ENCODE measurements around the gene RPA3.

The RPA3 gene

DNA sequence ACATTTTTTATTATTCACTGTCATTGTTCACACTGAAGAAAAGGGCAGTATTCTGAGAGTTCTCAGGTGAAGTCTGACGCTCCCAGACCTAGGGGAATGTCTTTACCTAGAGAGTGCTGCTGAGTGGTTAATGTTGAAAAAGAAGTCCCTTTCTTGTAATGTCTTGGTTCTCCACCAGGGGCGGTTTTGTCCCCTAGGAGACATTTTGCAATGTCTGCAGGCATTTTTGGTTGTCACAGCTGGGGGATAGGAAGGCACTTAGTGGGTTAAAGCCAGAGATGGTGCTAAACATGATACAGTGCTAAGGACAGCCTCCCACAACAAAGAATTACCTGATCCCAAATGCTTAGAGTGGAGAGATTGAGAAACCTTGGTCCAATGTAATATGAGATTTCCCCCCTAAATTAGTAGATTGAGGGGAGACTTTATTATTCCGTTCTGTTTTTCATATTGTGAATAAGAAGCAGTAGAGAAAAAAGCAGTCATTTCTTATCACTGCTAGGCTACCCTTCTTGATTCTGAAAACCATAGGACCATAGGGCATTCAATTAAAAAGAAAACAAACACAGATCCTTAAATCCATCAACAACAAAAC, 64.7 kb downstream of the RPA3 start:
- no peak for DNase-seq (ENCODE audit: low read depth in 2 of 2)

DNA sequence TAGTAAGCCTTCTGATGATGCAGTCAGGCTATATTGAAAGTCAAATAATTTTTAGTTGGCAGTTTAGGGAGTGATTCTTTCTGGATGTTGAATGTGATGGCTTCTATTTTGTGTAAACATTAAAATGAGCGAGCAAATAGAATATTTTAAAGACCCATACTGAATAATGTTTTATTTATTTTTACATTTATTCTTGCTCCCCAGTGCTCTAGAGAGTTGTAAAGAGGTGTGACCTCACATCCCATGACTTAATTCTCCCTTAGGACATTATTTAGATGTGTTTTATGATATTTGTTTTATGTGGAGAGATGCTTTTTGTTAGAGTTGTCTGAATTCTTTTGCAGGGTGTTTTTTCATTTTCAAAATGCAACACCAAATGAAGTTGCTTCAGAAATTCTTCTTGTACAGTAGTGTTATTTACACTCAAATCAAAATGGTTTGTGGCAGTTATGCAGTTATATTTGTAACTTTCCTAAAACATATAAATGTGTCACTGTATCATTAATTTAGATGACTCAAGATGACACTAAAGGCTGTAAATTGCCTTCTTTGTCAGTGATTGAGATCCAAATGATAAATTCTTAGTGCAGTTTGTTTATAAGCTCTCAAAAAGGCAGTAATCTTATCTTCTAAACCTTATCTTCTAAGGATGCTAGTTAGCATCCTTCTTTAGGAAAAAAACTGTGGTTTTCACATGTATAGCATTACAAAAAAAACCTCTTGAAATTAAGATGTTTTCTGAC, 65.4 kb downstream of the RPA3 start:
- DNase-seq (ENCODE audit: low read depth in 2 of 2): no peak

DNA sequence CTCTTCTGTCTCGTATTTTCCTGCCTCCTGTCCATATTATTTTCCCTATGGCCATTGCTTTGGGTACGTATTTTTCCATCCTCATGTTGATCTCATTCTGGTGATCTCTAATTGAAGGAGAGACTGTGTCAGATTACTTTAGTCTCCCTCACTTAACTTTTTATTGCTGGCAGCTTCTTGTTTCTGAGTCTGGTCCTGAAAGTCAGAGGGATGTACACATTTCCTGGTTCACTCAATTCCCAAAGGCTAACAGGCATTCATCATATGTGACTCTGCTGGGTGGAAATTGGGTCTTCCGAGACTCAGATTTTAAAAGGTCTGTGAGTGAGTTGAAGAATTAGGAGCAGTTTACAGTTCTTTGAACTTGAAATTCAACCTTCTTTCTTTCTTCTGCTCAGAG, 66.9 kb downstream of the RPA3 start:
- DNase-seq (ENCODE audit: low read depth in 2 of 2): no peak

DNA sequence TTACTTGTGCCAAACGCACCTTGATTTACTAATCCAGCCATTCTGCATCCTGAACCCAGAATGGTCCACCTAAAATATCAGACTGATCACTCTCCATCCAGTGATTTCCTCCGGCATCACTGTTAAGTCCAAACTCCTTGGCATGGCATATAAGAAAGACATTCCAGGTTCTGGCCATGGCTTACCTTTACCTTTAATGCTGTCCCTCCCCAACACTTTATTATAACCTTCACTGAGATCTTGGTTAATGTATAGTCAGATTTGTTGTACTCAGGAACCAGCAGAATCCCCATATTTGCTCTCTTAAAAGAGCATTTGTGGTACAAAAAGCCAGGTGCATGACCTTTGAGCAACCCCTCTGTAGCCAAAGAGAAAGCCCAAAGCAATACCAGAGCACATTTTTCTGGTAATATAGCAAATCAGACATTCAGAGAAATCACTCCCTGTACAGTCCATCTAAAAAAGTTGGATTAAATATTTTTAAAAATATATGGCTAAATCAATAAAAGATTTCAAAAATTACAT, 67.7 kb downstream of the RPA3 start:
- no peak for DNase-seq (ENCODE audit: low read depth in 2 of 2)

DNA sequence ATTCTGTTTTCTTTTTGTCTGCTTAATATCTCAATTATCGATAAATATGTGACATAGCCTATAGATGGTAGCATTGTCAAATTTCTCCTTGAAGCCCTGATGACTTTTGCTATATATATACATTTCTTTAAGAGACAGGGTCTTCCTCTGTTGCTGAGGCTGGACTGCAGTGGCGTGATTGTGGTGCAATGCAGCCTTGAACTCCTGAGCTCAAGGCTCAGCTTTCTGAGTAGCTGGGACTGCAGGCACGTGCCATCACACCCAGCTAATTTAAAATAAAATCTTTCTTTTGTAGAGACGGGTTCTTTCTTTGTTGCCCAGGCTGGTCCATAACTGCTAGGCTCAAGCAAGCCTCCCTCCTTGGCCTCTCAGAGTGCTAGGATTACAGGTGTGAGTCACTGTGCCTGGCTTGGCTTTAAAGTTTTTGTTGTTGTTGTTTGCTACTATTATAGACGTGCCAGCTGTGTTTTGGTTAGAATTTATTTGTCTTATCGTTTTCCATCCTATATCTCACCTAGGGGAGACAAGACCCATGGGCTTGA, 70.8 kb downstream of the RPA3 start:
- DNase-seq (ENCODE audit: low read depth in 2 of 2): no peak

DNA sequence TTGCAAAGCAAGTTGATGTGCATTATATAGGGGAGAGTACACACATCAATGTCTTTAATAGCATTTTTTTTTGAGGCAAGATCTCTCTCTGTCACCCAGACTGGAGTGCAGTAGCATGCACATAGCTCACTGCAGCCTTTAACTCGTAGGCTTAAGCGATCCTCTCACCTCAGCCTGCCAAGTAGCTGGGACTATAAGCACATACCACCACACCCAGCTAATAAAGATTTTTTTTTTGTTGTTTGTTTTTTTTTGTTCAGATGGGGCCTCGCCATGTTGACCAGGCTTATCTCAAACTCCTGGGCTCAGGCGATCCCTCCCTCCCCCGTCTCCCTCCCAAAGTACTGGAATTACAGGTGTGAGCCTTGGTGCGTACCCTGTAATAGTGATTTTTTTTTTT, 76.3 kb downstream of the RPA3 start:
- DNase-seq (ENCODE audit: low read depth in 2 of 2): no peak

DNA sequence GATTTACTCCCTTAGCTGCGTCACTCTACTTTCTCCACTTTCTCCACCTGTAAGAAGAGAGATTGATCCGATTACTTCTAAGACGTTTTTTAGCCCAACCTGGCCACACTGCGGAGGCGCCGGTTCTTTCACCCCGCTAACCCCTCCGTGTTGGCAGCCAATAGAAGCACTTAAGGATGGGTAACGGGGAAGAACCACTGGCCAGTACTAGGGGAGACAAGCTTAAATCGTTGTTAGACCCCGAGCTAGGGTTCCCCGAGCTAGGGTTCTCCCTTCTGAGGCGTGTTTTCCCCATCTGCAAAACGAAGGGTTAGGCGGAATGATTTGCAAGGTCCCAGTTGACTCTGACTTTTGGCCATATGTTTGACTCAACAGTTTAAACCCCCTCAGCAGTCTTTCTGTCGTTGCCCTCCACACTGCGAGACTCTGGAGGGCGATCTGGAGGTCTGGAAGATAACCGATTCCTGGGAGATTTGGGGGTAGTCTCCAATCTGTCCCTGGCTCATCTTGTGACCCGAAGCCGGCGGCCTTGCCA, 77.2 kb downstream of the RPA3 start:
- no peak for DNase-seq (ENCODE audit: low read depth in 2 of 2)

DNA sequence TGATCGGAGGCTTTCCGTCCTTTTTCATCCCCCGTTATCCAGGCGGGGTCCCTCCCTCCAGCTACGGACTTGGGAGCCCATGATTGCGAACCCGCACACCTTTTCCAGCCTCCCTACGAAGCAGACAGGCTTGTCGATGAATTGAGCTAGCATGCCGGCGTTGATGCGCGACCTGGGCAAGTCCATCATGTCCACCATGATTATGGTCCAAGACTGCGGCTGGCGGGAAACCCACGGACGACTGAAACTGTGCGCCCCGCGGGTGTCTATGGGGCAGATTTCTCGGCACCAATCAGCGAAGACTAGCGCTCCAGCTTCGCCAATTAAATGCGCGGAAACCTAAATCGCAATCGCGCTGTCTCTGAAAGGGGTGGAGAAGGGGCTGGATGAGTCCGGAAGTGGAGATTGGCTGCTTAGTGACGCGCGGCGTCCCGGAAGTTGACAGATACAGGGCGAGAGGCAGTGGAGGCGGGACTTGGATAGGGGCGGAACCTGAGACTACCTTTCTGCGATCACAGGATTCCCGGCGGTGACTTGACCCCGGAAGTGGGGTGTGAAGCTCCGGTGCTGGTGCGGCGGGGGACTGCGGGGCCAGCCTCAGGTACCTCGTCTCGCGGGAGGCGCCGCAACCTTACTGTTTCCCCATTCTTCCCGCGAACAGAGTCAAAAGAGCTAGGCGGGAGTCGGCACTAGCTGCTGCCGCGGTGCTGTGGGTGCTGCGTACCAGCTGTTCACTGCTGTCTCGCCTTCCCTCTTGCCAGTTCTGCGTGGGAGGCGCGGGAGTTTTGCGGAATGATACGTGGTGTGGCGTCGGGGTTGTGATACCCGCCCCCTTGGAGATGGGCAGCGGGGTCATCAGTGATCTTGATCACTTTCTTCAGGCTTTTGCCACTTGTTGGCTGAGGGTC, 77.9 kb downstream of the RPA3 start, which contains the start of gene UMAD1:
Gene UMAD1 (plus strand): TSS at position 532 of the 908 bp plus-strand sequence. CDS start 32,620 bp downstream, outside the sequence.
- peak; percentile 89 to 96 for DNase-seq (ENCODE audit: low read depth in 2 of 2)

DNA sequence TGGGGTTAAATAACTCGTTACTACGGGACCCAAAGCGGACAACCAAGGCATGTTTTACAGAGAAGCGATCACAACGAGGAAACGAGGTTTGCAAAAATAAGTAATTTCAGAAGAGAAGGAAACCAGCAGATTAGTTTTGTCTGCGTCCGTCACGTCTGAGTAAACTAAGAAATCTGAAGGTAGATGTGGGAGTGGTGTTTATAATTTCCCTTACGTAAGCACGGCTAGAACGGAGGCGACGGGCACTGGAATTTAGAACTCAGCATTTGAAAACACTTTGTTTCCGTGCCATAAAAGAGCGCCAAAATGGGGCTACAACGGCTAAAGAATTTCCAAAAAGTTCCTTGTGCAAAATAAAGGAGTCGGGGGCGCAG, 78.6 kb downstream of the RPA3 start:
- peak in 1 of 2 donors; percentile 28 for DNase-seq (ENCODE audit: low read depth in 2 of 2)

DNA sequence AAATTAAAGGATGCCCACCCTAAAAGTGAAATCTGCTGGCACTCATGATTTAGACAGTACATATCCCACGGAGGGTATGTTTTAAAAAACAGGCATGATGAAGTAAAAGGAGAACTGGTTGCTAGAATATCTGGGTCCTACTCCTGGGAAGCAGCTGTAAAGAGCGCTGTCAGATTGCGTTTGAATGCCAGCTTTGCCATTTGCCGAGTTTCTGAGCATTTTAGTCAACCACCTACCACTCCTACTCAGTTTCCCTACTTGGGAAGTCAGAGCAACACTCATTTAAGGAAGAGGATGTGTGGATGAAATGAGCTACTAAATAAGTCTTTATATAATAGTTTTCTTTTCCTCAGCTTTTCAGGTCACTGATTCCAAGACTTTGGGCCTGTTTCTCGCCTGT, 79.0 kb downstream of the RPA3 start:
- DNase-seq (ENCODE audit: low read depth in 2 of 2): no peak

DNA sequence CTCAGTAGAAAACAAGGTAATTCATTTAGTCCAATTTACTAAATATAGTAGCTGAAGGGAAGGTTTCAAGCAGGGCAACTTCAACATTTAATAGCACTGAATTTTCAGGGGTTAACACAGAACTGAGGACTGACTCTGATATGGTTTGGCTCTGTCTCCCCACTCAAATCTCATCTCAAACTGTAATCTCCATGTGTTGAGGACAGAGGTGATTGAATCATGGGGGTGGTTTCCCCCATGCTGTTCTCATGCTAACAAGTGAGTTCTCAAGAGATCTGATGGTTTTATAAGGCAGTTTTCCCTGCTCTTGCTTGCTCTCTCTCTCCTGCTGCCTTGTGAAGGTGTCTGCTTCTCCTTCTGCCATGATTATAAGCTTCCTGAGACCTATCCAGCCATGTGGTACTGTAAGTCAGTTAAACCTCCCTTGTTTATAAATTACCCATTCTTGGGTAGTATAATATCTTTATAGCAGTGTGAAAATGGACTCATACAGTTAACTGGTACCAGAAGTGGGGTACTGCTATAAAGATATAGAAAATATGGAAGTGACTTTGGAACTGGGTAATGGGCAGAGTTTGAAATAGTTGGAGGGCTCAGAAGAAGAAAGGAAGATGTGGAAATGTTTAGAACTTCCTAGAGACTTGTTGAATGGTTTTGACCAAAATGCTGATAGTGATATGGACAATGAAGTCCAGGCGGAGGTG, 87.6 kb downstream of the RPA3 start:
- no peak for DNase-seq (ENCODE audit: low read depth in 2 of 2)

DNA sequence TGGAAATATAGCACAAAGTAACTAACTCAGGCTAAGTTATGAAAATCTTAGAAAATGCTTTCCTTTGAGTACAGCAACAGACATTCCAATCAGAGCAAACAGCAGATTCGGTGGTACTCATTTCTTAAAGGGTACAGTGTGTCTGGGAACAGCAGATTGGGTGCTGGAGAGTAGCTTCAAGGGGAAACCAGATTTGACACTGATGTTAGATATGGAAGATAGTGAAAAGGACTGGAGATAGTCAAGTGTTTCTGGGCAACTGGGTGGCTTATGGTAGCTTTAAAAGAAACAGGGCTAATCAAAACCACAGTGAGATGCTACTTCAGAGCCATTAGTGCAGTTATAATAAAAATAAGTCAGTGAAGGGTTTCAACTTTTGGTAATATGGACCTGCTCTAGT, 89.9 kb downstream of the RPA3 start:
- no peak for DNase-seq (ENCODE audit: low read depth in 2 of 2)

DNA sequence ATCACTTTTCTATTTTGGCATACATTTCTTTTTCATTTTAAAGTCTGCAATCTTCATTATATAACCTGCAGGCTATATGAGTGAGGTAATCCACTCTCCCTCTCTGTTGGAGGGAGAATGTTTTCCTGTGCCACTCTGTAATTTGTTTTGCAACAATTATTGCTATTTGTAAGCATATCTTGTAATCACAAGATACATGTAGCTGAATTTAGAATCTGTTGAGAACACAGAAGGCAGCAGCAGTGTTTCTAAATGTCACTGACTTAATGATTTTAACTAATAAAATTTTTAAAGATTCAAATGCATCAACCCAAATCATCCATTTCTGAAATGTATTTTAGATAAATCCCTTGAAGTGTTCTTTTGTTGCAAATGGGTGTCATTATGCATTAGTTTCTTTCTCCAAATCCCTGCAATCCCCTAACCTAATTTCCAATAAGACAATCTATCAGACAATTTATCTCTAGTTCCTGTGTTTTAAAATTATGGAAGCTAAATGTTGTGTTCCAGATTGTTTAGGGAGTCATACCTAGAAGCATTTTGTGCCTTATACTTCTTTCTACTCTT, 97.7 kb downstream of the RPA3 start:
- no peak for DNase-seq (ENCODE audit: low read depth in 2 of 2)

DNA sequence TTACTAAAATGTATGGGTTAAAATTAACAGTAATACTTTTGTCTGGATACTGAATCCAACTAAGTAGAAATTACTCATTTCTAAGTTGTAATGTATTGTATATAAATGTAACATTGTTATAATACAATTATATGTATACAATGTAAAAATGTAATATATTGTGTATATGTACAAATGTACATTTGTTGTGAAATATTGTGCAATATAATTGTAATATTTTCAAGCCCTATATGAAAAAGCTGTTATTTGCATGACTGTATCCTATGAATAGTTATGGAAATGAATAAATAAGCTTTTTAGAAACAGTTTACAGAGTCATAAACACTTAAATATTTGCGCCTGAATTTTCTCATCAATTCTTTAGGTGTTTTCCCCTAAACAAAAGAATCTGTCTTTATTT, 98.2 kb downstream of the RPA3 start:
- no peak for DNase-seq (ENCODE audit: low read depth in 2 of 2)

DNA sequence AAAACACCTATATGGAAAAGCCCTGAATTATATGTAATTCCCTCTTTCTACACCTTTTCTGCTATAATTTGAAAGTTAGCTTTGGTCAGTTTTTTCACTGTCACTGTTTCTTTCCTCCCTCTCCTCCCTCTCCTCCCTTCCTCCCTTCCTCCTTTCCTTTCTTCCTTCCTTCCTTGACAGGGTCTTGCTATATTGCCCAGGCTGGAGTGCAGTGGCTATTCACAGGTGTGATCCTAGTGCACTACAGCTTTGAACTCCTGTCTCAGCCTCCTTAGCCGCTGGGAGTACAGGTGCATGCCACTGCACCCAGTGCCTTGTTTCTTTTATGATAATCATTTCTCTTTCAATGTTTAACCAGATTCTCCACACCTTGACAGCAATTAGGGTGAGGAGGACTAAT, 100.0 kb downstream of the RPA3 start:
- DNase-seq (ENCODE audit: low read depth in 2 of 2): no peak

DNA sequence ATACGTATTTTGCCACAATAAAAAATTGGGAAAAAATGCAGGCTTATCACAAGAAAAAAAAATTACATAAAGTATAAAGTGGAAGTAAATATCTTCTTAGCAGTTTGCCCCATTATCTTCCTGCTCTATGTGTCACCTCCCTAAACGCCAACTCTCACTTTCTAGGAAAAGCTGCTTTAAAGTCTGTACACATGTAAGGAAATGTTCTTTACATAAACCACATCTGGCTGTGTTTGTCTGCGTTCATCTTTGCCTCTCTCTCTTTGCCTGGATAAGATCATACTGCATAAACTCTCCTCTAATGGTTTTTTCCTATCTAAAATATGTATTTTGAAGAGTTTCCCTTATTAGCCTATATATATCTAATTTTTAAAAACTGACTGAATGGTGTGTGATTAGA, 100.9 kb downstream of the RPA3 start:
- no peak for DNase-seq (ENCODE audit: low read depth in 2 of 2)

DNA sequence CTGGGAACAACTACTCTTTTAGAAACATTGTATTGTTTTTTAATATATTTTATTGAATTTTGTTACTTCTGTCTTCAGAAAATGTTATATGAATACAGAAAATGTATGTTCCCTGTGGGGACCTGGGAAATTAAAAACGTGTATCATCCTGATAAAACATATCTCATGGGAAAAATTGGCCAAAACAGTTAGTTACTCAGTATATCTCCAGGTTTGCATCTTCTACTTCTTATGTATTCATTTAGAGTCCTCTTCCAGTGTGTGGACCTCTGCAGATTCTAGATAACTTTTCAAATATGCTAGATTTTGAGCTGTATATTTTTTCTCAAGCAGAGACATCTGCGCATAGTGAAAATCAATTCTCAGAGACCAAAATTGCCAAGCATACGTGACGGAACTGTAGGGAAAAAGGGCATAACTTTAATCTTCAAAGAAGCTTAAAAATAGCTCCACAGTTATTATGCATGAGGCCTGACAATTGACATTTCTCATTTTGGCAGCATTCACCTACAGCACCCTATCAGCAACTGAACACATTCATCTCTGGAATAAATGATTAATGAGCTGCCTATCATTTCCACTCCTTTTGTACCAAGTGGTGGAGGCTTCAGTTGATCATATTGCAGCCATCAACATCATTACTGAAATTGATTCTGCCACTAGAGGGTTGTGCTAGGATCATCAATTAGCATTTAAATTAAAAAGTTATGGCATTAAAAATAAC, 104.2 kb downstream of the RPA3 start:
- no peak for DNase-seq (ENCODE audit: low read depth in 2 of 2)

DNA sequence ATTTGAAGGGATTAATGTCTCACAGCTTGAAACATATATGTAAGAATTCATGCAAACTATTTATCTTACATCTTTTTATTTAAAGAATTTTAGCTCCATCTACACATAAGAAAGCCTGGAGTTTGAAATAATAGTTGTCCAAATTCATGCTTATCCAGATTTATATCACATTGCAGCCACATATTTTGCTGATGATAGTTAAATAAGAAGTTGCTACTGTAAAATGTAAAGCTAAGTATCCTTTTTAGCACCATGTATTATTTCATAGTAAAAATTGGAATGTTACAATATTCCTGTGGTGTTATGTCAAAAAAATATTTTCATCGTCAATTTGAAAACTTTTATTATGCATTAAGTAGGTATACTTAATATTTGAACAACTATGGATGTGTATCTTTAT, 105.2 kb downstream of the RPA3 start:
- DNase-seq (ENCODE audit: low read depth in 2 of 2): no peak

DNA sequence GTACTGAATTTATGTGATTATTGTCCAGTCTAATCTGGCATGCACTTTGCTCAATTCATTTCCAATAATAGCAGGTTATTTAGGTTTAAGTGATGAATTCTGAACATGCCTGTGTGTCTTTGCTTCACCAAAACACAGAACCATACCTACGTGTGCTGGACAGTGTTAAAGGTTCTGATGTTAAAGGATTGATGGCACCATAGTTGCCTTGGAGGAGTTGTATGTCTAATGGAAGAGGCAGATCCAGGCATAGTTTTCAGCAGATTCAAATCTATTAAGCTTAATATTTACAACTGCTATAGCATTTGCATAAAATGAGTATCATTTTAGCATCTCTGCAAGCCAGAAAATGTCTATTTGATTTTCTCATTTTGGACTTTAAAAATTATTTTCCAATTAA, 105.9 kb downstream of the RPA3 start:
- no peak for DNase-seq (ENCODE audit: low read depth in 2 of 2)

DNA sequence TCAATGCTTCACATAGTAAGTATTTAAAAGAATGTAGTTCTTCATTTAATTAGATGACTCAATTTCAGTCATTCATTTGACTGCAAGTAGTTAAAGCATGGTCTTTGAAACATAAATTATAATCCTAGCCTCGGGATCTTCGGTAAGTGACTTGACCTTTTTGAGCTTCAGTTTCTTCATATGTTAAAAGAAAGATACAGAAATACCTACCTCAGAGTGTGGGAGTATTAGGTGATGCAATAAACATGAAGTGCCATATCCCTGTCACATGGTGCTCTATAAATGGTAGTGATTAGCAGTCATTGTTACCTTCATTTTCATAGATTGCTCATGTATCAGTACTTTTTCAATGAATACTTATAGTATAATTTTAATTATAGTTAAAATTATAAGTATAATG, 109.1 kb downstream of the RPA3 start:
- DNase-seq (ENCODE audit: low read depth in 2 of 2): no peak
